Mesendoderm (in vitro differentiated cells): ENCODE results near the gene EPB41L2.

Experiments
- DNase-seq: peaks from one replicate; pipeline ENCODE4 v3.0.0; 2013
- H2AK5ac ChIP-seq: 2 replicates; pipeline ENCODE4 v1.6.1; 2013; ENCODE audit warnings: low read length, inconsistent platforms
- H2BK120ac ChIP-seq: 2 replicates; pipeline ENCODE4 v1.6.1; 2013; ENCODE audit warnings: low read depth, mild to moderate bottlenecking, low read length, moderate library complexity, mixed read lengths
- H2BK15ac ChIP-seq: replicated peaks from 2 replicates; pipeline ENCODE4 v1.6.1; 2013; ENCODE audit warnings: low read depth, mild to moderate bottlenecking, moderate library complexity
- H2BK5ac ChIP-seq: 2 replicates; pipeline ENCODE4 v1.6.1; 2013; ENCODE audit warnings: low read length, inconsistent platforms
- H3K18ac ChIP-seq: 2 replicates; pipeline ENCODE4 v1.6.1; 2013; ENCODE audit warnings: mild to moderate bottlenecking, low read length, mixed read lengths
- H3K23ac ChIP-seq: one replicate; pipeline ENCODE4 v1.6.1; 2013; ENCODE audit warnings: low read length
- H3K27ac ChIP-seq: 2 replicates; pipeline ENCODE4 v1.5.1; 2013; ENCODE audit warnings: low read depth, mild to moderate bottlenecking, inconsistent platforms, low read length, moderate library complexity
- H3K27me3 ChIP-seq: 2 replicates; pipeline ENCODE4 v1.6.1; 2013; ENCODE audit warnings: low read length, control low read depth, mild to moderate bottlenecking, inconsistent platforms; ENCODE audit not compliant: insufficient read depth, poor library complexity
- H3K36me3 ChIP-seq: 2 replicates; pipeline ENCODE4 v1.6.1; 2013; ENCODE audit warnings: low read length, inconsistent platforms; ENCODE audit not compliant: control insufficient read depth, insufficient read depth
- H3K4ac ChIP-seq: one replicate; pipeline ENCODE4 v1.6.1; 2013; ENCODE audit warnings: low read depth, mild to moderate bottlenecking, low read length, moderate library complexity
- H3K4me1 ChIP-seq: 2 replicates; pipeline ENCODE4 v1.6.1; 2013; ENCODE audit warnings: low read depth, low read length, inconsistent platforms; ENCODE audit not compliant: control insufficient read depth
- H3K4me2 ChIP-seq: 2 replicates; pipeline ENCODE4 v1.6.1; 2013; ENCODE audit warnings: low read length
- H3K4me3 ChIP-seq: 2 replicates; pipeline ENCODE4 v1.5.1; 2013; ENCODE audit warnings: mild to moderate bottlenecking, low read length
- H3K56ac ChIP-seq: one replicate; pipeline ENCODE4 v1.6.1; 2013; ENCODE audit warnings: low read length
- H3K79me1 ChIP-seq: 2 replicates; pipeline ENCODE4 v1.6.1; 2013; ENCODE audit warnings: low read length, inconsistent platforms
- H3K79me2 ChIP-seq: 2 replicates; pipeline ENCODE4 v1.6.1; 2013; ENCODE audit warnings: mild to moderate bottlenecking, low read length; ENCODE audit not compliant: control insufficient read depth, insufficient read depth
- H3K9ac ChIP-seq: 2 replicates; pipeline ENCODE4 v1.6.1; 2013; ENCODE audit warnings: low read length, inconsistent platforms
- H4K5ac ChIP-seq: one replicate; pipeline ENCODE4 v1.6.1; 2013; ENCODE audit warnings: low read length
- H4K8ac ChIP-seq: one replicate; pipeline ENCODE4 v1.6.1; 2013; ENCODE audit warnings: low read depth, mild to moderate bottlenecking, control low read depth, low read length, moderate library complexity
- WGBS: extraction: QIAGEN DNeasy Blood & Tissue Kit; methylation state at CpG from one replicate; pipeline ENCODE4 v1.1.7; 2013; ENCODE audit warnings: low lambda C conversion rate, missing lambda C conversion rate; ENCODE audit not compliant: insufficient coverage; ENCODE audit errors: extremely low coverage; 5-methylcytosine and 5-hydroxymethylcytosine counted together

Gene EPB41L2

DNA sequence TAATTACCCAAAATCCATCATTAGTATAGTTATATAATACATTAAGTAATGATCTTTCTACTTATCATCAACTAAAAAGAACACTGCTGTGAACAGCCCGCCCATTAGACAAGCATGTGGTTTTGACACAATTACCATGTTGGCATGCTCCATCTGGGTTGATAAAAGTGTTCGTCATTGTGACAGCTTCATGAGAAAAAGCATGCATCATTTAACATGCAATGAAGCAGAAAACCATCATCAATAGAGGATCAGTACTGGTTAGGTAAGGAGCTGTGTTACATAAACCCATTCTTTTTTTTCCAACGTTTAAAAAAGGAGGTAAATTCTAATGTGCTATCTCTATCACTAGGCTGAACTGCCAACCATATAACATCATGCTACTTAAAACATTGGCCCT lies 101.9 kb downstream of the EPB41L2 start:
- Histone ChIP-seq H2BK15ac (no peak overlapping the region), H3K4me1 (no peaks in the 10 kb centered on the region), H4K5ac (no peak overlapping the region)

DNA sequence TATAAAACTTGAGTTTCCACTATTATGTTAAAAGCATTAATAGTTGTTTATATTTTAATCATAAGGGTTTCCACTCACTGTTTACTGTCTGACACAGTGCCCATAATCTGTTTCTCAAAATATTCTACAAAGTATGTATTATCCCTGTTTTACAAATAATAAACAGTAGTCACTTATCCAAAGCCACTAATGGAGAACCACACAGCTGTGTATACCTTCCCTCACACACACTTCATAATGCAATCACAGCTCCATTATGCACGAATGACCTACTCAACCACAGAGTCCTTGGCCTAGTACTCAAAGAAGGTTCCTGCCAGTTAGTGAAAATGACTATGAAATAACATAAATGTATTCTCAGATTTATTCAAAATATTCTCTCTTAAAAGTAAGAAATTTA lies 103.1 kb downstream of the EPB41L2 start:
- no peak overlapping the region for H3K9ac ChIP-seq
- H3K23ac ChIP-seq: no peak overlapping the region
- H4K5ac ChIP-seq: no peak overlapping the region
- H2BK5ac ChIP-seq: no peak overlapping the region
- no peak overlapping the region for H3K4me3 ChIP-seq
- H4K8ac ChIP-seq: no peak overlapping the region
- H3K4me2 ChIP-seq: no peak overlapping the region
- H3K56ac ChIP-seq: no peak overlapping the region
- WGBS: no CpG with 5 or more reads among the region's 1 CpG
- peaks cover 15% of the 10 kb centered on the region for H3K79me1 ChIP-seq
- H3K4ac ChIP-seq: no peak overlapping the region
- H2BK15ac ChIP-seq: no peak overlapping the region
- H2AK5ac ChIP-seq: no peak overlapping the region
- H3K79me2 ChIP-seq: peaks cover 7% of the 10 kb centered on the region
- DNase-seq: no peak
- no peaks in the 10 kb centered on the region for H3K36me3 ChIP-seq
- no peak overlapping the region for H3K18ac ChIP-seq
- H3K27ac ChIP-seq: no peak overlapping the region
- H3K4me1 ChIP-seq: no peaks in the 10 kb centered on the region
- no peaks in the 10 kb centered on the region for H3K27me3 ChIP-seq
- no peak overlapping the region for H2BK120ac ChIP-seq

More for the DNA sequence above, 101.9 kb downstream of the EPB41L2 start:
- Histone ChIP-seq H3K23ac (no peak overlapping the region), H3K27me3 (no peaks in the 10 kb centered on the region), H3K36me3 (no peaks in the 10 kb centered on the region), H3K4me3 (no peak overlapping the region), H2BK5ac (no peak overlapping the region), H3K4me2 (no peak overlapping the region), H3K79me2 (peaks cover 12% of the 10 kb centered on the region), H3K79me1 (peaks cover 16% of the 10 kb centered on the region), H2AK5ac (no peak overlapping the region), H3K9ac (no peak overlapping the region), H4K8ac (no peak overlapping the region), H2BK120ac (no peak overlapping the region), H3K56ac (no peak overlapping the region), H3K27ac (no peak overlapping the region), H3K18ac (no peak overlapping the region), H3K4ac (no peak overlapping the region)
- WGBS: no CpG with 5 or more reads among the region's 3 CpGs
- DNase-seq: no peak

DNA sequence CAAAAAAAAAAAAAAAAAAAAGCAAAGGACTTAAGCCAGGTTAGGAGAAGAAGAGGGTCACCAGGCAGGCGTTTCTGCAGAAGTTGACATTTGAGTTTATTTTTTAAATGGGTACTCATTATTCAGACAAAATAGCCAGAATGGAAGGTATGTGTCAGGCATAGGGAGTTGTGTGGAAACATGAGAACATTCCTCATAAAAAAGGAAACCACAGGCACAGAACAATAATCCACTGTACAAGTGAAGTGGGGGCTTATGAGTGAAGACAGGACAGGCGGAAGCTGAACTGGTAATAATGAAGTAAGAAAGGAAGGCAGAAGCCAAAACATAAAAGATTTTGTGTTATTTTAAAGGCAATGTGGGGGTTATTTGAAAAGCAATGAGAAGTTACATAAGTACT lies 104.6 kb downstream of the EPB41L2 start:
- Histone ChIP-seq H3K79me2 (peaks cover 2% of the 10 kb centered on the region), H3K56ac (no peak overlapping the region), H4K5ac (no peak overlapping the region), H3K27me3 (no peaks in the 10 kb centered on the region), H3K36me3 (no peaks in the 10 kb centered on the region), H3K4me3 (no peak overlapping the region), H3K9ac (no peak overlapping the region), H2BK15ac (no peak overlapping the region), H2AK5ac (no peak overlapping the region), H3K4me2 (no peak overlapping the region), H2BK5ac (no peak overlapping the region), H3K23ac (no peak overlapping the region), H3K4ac (no peak overlapping the region), H2BK120ac (no peak overlapping the region), H3K27ac (no peak overlapping the region), H3K79me1 (peaks cover 11% of the 10 kb centered on the region), H3K18ac (no peak overlapping the region), H3K4me1 (no peaks in the 10 kb centered on the region), H4K8ac (no peak overlapping the region)
- no peak for DNase-seq
- no CpG with 5 or more reads among the region's 2 CpGs for WGBS

DNA sequence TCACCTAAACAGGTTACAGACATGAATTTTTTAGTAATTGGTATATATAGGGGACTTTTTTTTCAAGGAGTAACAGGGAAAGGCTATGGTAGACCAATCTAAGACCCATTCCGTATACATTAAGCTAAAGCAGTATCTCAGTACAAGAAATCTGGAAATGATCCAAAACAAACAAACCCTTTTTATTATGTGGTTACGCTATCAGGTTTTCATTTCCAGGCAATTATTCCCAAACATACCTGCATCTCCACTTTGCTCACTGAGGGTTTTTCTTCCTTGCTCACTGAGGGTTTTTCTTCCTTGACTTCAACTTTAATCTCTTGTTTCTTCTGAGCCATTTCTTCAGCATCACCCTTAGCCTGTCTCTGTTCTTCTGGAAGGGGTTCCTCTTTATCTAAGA lies 107.3 kb downstream of the EPB41L2 start:
- Histone ChIP-seq H2AK5ac (no peak overlapping the region), H3K27me3 (no peaks in the 10 kb centered on the region), H3K27ac (no peak overlapping the region), H3K79me1 (peaks cover 4% of the 10 kb centered on the region), H2BK15ac (no peak overlapping the region), H2BK5ac (no peak overlapping the region), H3K23ac (no peak overlapping the region), H3K9ac (no peak overlapping the region), H4K8ac (no peak overlapping the region), H4K5ac (no peak overlapping the region), H3K56ac (no peak overlapping the region), H3K4me2 (no peak overlapping the region), H3K79me2 (no peaks in the 10 kb centered on the region), H3K4me1 (no peaks in the 10 kb centered on the region), H2BK120ac (no peak overlapping the region), H3K18ac (no peak overlapping the region), H3K4me3 (no peak overlapping the region), H3K4ac (no peak overlapping the region), H3K36me3 (no peaks in the 10 kb centered on the region)
- DNase-seq: no peak
- WGBS: no CpG with 5 or more reads among the region's 2 CpGs

DNA sequence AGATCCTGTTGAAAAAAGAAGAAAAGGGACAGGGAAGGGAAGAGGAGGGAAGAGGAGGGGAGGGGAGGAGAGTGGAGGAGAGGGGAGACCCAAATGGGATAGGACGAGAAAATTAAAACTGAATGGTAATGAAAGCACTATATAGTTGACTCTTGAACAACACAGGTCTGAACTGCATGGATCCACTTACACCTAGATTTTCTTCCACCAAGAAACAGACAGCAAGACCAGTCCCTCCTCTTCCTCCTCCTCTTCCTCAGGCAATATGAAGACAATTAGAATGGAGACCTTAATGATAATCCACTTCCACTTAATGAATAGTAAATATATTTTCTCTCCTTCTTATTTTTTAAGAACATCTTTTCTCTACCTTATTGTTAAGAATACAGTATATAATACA lies 113.5 kb downstream of the EPB41L2 start:
- Histone ChIP-seq H3K27ac (no peak overlapping the region), H4K8ac (peak overlapping the region; percentile 56), H3K4me1 (peaks cover 1% of the 10 kb centered on the region), H4K5ac (no peak overlapping the region), H2AK5ac (no peak overlapping the region), H3K56ac (no peak overlapping the region), H3K79me1 (peaks cover 1% of the 10 kb centered on the region), H2BK15ac (no peak overlapping the region), H3K79me2 (no peaks in the 10 kb centered on the region), H3K23ac (no peak overlapping the region), H2BK5ac (no peak overlapping the region), H3K4me2 (no peak overlapping the region), H3K27me3 (no peaks in the 10 kb centered on the region), H3K4me3 (no peak overlapping the region), H3K9ac (no peak overlapping the region), H2BK120ac (no peak overlapping the region), H3K36me3 (no peaks in the 10 kb centered on the region), H3K4ac (no peak overlapping the region), H3K18ac (no peak overlapping the region)
- DNase-seq: no peak
- WGBS: no CpG with 5 or more reads among the region's 1 CpG

DNA sequence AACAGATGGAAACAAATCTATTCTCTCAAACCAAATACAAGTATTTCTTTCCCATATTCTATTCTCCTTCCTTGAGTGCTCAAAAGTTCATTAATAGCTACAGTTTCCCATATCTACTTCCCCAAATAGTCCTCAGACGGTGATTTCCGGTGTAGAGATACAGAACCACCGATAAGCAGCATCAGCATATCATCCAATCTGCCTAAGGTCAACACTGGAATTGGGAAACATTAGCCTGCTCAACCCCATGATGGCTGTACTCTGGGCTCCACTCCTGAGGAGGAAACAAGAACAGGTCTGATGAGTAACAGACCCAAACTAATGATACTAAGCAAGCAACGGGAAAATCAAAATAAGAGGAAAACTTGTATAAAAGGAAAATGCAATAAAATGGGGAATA lies 115.6 kb downstream of the EPB41L2 start:
- no peak overlapping the region for H2BK15ac ChIP-seq
- H3K36me3 ChIP-seq: no peaks in the 10 kb centered on the region
- H2BK5ac ChIP-seq: no peak overlapping the region
- DNase-seq: no peak
- no peak overlapping the region for H3K23ac ChIP-seq
- no peak overlapping the region for H3K4ac ChIP-seq
- no CpG with 5 or more reads among the region's 4 CpGs for WGBS
- no peaks in the 10 kb centered on the region for H3K79me2 ChIP-seq
- peaks cover 3% of the 10 kb centered on the region for H3K4me1 ChIP-seq
- H3K27me3 ChIP-seq: no peaks in the 10 kb centered on the region
- no peak overlapping the region for H3K56ac ChIP-seq
- H3K4me3 ChIP-seq: no peak overlapping the region
- H3K9ac ChIP-seq: no peak overlapping the region
- H2BK120ac ChIP-seq: no peak overlapping the region
- H3K18ac ChIP-seq: no peak overlapping the region
- no peak overlapping the region for H3K4me2 ChIP-seq
- H3K79me1 ChIP-seq: peaks cover 3% of the 10 kb centered on the region
- no peak overlapping the region for H4K5ac ChIP-seq
- H4K8ac ChIP-seq: no peak overlapping the region
- H2AK5ac ChIP-seq: no peak overlapping the region
- no peak overlapping the region for H3K27ac ChIP-seq
